Measurements from ENCODE around the gene PRUNE2. TPM values are rescaled to one million over a fixed set of nuclear protein-coding genes. Genes with fewer than 3 reads are reported as not detected.

The PRUNE2 gene
- total RNA-seq, 2 experiments from 2014 or later: 0.24 to 0.43 TPM

- Mint-ChIP-seq H3K27me3 (peaks cover 15% of the 10 kb centered on the region), H3K9me3 (no peaks in the 10 kb centered on the region), H3K4me3 (no peak overlapping the region), H3K36me3 (no peaks in the 10 kb centered on the region), H3K27ac (no peak overlapping the region), H3K4me1 (ENCODE audit: low read depth) (peaks cover 3% of the 10 kb centered on the region)
- intact Hi-C loops (cut with micrococcal nuclease): no loop called here
- POLR2A ChIA-PET: no interaction called here
- CTCF ChIA-PET: no interaction called here
- DNase-seq: no peak
Measured at GRCh38 chr9:76619640-76620039, 286.3 kb downstream of the PRUNE2 start.

GRCh38 chr9:76619197-76619596 is 286.7 kb downstream of the PRUNE2 start:
- POLR2A ChIA-PET: no interaction called here
- Mint-ChIP-seq H3K4me3 (no peak overlapping the region), H3K9me3 (no peaks in the 10 kb centered on the region), H3K27ac (no peak overlapping the region), H3K36me3 (no peaks in the 10 kb centered on the region), H3K27me3 (peaks cover 15% of the 10 kb centered on the region), H3K4me1 (ENCODE audit: low read depth) (peaks cover 3% of the 10 kb centered on the region)
- intact Hi-C loops (cut with micrococcal nuclease): no loop called here
- CTCF ChIA-PET: no interaction called here
- DNase-seq: no peak

GRCh38 chr9:76618762-76619161 is 287.2 kb downstream of the PRUNE2 start:
- Mint-ChIP-seq H3K4me3 (no peak overlapping the region), H3K36me3 (no peaks in the 10 kb centered on the region), H3K27ac (no peak overlapping the region), H3K4me1 (ENCODE audit: low read depth) (peaks cover 3% of the 10 kb centered on the region), H3K27me3 (peaks cover 15% of the 10 kb centered on the region), H3K9me3 (no peaks in the 10 kb centered on the region)
- ChIA-PET CTCF (interaction anchor here (0.6 kb wide), 1 partner anchor 225 kb away, joined by 3 read pairs; no protein-coding TSS in a partner anchor), POLR2A (no interaction called here)
- DNase-seq: no peak
- intact Hi-C loops (cut with micrococcal nuclease): no loop called here

GRCh38 chr9:76617497-76618175 is 288.3 kb downstream of the PRUNE2 start:
- Mint-ChIP-seq H3K27ac (no peak overlapping the region), H3K27me3 (peaks cover 15% of the 10 kb centered on the region), H3K4me1 (ENCODE audit: low read depth) (peaks cover 3% of the 10 kb centered on the region), H3K4me3 (no peak overlapping the region), H3K9me3 (no peaks in the 10 kb centered on the region), H3K36me3 (no peaks in the 10 kb centered on the region)
- DNase-seq: no peak
- intact Hi-C loops (cut with micrococcal nuclease): no loop called here
- ChIA-PET POLR2A (no interaction called here), CTCF (no interaction called here)

GRCh38 chr9:76616780-76617179 is 289.1 kb downstream of the PRUNE2 start:
- Mint-ChIP-seq H3K4me1 (ENCODE audit: low read depth) (peaks cover 3% of the 10 kb centered on the region), H3K27me3 (peaks cover 15% of the 10 kb centered on the region), H3K36me3 (no peaks in the 10 kb centered on the region), H3K9me3 (no peaks in the 10 kb centered on the region), H3K27ac (no peak overlapping the region), H3K4me3 (no peak overlapping the region)
- ChIA-PET CTCF (no interaction called here), POLR2A (no interaction called here)
- intact Hi-C loops (cut with micrococcal nuclease): no loop called here
- DNase-seq: no peak

GRCh38 chr9:76615177-76615603 is 290.7 kb downstream of the PRUNE2 start:
- H3K9me3 Mint-ChIP-seq: no peaks in the 10 kb centered on the region
- peaks cover 17% of the 10 kb centered on the region for H3K27me3 Mint-ChIP-seq
- H3K36me3 Mint-ChIP-seq: no peaks in the 10 kb centered on the region
- no peak overlapping the region for H3K4me3 Mint-ChIP-seq
- CTCF ChIA-PET: no interaction called here
- intact Hi-C loops (cut with micrococcal nuclease): no loop called here
- no peak for DNase-seq
- POLR2A ChIA-PET: no interaction called here
- H3K4me1 Mint-ChIP-seq (ENCODE audit: low read depth): peaks cover 3% of the 10 kb centered on the region
- no peak overlapping the region for H3K27ac Mint-ChIP-seq

GRCh38 chr9:76613974-76614373 is 291.9 kb downstream of the PRUNE2 start:
- Mint-ChIP-seq H3K9me3 (no peaks in the 10 kb centered on the region), H3K4me3 (no peak overlapping the region), H3K4me1 (ENCODE audit: low read depth) (peaks cover 3% of the 10 kb centered on the region), H3K36me3 (no peaks in the 10 kb centered on the region), H3K27ac (no peak overlapping the region), H3K27me3 (peaks cover 12% of the 10 kb centered on the region)
- CTCF ChIA-PET: no interaction called here
- intact Hi-C loops (cut with micrococcal nuclease): no loop called here
- POLR2A ChIA-PET: no interaction called here
- no peak for DNase-seq

- H3K4me1 Mint-ChIP-seq (ENCODE audit: low read depth): peaks cover 3% of the 10 kb centered on the region
- peaks cover 8% of the 10 kb centered on the region for H3K27me3 Mint-ChIP-seq
- no peak for DNase-seq
- POLR2A ChIA-PET: no interaction called here
- H3K27ac Mint-ChIP-seq: no peak overlapping the region
- no peak overlapping the region for H3K4me3 Mint-ChIP-seq
- intact Hi-C loops (cut with micrococcal nuclease): no loop called here
- H3K36me3 Mint-ChIP-seq: no peaks in the 10 kb centered on the region
- CTCF ChIA-PET: no interaction called here
- no peaks in the 10 kb centered on the region for H3K9me3 Mint-ChIP-seq
Measured at GRCh38 chr9:76613150-76613781, 292.6 kb downstream of the PRUNE2 start.

- no peak for DNase-seq
- Mint-ChIP-seq H3K9me3 (no peaks in the 10 kb centered on the region), H3K27ac (no peak overlapping the region), H3K36me3 (no peaks in the 10 kb centered on the region), H3K4me1 (ENCODE audit: low read depth) (peaks cover 2% of the 10 kb centered on the region), H3K4me3 (no peak overlapping the region), H3K27me3 (peaks cover 2% of the 10 kb centered on the region)
- POLR2A ChIA-PET: no interaction called here
- CTCF ChIA-PET: no interaction called here
- intact Hi-C loops (cut with micrococcal nuclease): no loop called here
Measured at GRCh38 chr9:76610011-76610352, 295.9 kb downstream of the PRUNE2 start.

GRCh38 chr9:76609285-76610010 is 296.5 kb downstream of the PRUNE2 start:
- H3K36me3 Mint-ChIP-seq: no peaks in the 10 kb centered on the region
- H3K9me3 Mint-ChIP-seq: no peaks in the 10 kb centered on the region
- H3K4me1 Mint-ChIP-seq (ENCODE audit: low read depth): no peaks in the 10 kb centered on the region
- no peak for DNase-seq
- H3K27ac Mint-ChIP-seq: no peak overlapping the region
- H3K4me3 Mint-ChIP-seq: no peak overlapping the region
- POLR2A ChIA-PET: no interaction called here
- intact Hi-C loops (cut with micrococcal nuclease): no loop called here
- CTCF ChIA-PET: no interaction called here
- H3K27me3 Mint-ChIP-seq: peaks cover 2% of the 10 kb centered on the region

GRCh38 chr9:76608575-76609273 is 297.2 kb downstream of the PRUNE2 start:
- Mint-ChIP-seq H3K9me3 (no peaks in the 10 kb centered on the region), H3K4me3 (no peak overlapping the region), H3K4me1 (ENCODE audit: low read depth) (peaks cover 4% of the 10 kb centered on the region), H3K36me3 (no peaks in the 10 kb centered on the region), H3K27me3 (peaks cover 2% of the 10 kb centered on the region), H3K27ac (no peak overlapping the region)
- ChIA-PET CTCF (no interaction called here), POLR2A (no interaction called here)
- intact Hi-C loops (cut with micrococcal nuclease): no loop called here
- no peak for DNase-seq

- Mint-ChIP-seq H3K27me3 (peaks cover 2% of the 10 kb centered on the region), H3K4me1 (ENCODE audit: low read depth) (peaks cover 9% of the 10 kb centered on the region), H3K27ac (no peak overlapping the region), H3K9me3 (no peaks in the 10 kb centered on the region), H3K36me3 (no peaks in the 10 kb centered on the region), H3K4me3 (no peak overlapping the region)
- intact Hi-C loops (cut with micrococcal nuclease): no loop called here
- DNase-seq: no peak
- ChIA-PET POLR2A (no interaction called here), CTCF (no interaction called here)
Measured at GRCh38 chr9:76607730-76608436, 298.0 kb downstream of the PRUNE2 start.

Measured in activated CD4-positive, alpha-beta memory T cell treated with anti-CD3 and anti-CD28 coated beads for 36 hours (primary cell).